Measurements from ENCODE around the gene NMNAT1.
A peak's percentile ranks its signal among the peaks of the same experiment; 100 is the strongest.
"Not testable (repeated sequence)": the region's sequence is repeated elsewhere in the genome, so short reads cannot be mapped to it uniquely, and the experiment has no call there.

NMNAT1 gene

DNA sequence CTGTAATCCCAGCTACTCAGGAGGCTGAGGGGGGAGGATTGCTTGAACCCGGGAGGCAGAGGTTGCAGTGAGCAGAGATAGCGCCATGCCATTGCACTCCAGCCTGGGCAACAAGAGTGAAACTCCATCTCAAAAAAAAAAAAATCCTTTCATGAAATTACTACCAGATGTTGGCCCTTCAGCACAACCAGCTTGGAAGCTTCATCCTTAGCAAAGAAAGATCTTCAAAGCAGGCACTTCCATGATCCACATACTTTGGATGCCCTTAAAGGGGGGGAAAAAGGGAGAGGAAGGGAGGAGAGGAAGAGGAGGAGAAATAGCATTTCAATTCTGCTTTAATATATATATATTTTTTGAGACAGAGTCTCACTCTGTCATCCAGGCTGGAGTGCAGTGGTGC, 77.4 kb downstream of the NMNAT1 start:
- not testable (repeated sequence) for DNase-seq

DNA sequence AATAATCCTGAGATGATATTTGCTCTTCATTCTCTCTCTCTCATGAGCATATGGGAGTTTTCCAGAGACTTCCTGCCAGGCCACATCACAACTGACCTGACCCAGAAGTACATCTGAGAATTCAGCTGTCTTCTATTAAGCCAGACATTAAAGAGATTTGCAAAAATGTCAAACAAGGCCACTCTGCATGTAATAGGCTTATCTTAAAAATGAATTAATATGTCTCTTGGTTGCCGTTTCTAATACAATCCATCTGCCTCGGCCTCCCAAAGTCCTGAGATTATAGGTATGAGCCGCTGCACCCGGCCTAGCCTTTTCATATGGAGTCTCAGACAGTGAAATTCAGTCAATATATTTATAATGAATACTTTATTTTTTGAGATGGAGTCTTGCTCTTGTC, 78.7 kb downstream of the NMNAT1 start:
- DNase-seq = not testable (repeated sequence)

DNA sequence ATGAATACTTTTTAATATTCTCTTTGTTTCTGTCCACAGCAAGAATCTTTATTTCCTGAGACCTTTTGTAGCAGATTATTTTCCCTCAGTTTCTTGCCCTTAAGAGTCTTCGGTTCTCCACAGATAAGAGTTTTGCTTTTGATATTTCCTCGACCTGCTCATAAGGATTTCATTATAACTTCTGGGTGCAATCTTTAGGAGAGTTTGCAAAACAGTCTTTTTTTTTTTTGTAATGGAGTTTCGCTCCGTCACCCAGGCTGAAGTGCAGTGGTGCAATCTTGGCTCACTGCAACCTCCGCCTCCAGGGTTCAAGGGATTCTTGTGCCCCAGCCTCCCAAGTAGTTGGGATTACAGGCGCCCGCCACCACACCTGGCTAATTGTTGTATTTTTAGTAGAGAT, 79.4 kb downstream of the NMNAT1 start:
- no peak for DNase-seq

DNA sequence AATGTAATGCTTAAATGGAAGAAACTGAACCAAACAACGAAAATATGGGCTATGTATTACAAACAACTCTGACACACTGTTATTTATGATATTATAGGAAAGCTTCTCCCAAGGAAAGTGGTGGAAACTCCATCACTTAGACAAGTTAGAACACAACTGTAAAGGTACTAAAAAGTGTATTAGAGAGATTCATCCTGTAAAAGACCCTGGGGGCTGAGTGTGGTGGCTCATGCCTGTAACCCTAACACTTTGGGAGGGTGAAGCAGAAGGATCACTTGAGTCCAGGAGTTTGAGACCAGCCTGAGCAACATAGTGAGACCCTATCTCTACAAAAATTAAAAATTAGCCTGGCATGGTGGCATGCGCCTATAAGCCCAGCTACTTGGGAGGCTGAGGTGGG, 82.1 kb downstream of the NMNAT1 start:
- no peak for DNase-seq

DNA sequence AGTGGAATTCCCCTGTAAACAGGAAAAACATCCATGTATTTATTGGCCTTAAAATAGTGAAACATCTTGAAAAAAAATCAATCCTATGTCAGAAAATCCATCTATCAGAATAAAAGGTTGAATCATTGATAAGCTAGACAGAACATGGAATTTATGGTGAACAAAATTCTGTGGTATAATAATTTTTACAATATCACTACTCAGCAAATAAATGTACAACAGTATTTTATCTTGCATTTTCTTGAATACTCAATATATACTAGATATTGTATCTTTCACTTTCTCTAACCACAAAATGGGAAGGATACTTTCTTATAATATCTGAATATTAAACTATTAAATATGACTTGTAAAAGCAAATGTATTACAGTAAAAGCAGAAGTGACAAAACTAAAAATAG, 83.8 kb downstream of the NMNAT1 start:
- DNase-seq = no peak

DNA sequence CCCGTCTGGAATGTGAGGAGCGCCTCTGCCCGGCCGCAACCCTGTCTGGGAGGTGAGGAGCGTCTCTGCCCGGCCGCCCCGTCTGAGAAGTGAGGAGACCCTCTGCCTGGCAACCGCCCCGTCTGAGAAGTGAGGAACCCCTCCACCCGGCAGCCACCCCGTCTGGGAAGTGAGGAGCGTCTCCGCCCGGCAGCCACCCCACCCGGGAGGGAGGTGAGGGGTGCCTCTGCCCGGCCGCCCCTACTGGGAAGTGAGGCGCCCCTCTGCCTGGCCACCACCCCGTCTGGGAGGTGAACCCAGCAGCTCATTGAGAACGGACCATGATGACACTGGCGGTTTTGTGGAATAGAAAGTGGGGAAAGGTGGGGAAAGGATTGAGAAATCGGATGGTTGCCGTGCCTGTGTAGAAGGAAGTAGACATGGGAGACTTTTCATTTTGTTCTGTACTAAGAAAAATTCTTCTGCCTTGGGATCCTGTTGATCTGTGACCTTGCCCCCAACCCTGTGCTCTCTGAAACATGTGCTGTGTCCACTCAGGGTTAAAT, 85.8 kb downstream of the NMNAT1 start:
- DNase-seq = not testable (repeated sequence)

DNA sequence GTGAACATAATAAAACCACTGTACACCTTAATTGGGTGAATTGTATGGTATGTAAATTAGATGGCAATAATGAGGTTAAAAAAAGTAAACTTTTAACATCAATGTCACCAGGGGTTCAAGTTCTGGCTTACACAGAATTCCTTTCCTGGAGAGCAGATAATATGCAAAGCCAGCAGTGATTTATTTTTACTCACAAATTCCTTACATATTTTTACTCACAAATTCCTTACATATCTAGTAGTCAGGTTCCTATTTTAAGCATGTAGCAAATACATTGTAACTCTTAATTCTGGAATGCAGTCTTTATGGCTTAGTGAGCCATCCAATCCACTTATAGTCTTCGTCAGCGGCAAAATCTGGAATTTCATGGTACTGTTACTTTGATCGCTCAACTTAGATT, 88.2 kb downstream of the NMNAT1 start:
- no peak for DNase-seq

DNA sequence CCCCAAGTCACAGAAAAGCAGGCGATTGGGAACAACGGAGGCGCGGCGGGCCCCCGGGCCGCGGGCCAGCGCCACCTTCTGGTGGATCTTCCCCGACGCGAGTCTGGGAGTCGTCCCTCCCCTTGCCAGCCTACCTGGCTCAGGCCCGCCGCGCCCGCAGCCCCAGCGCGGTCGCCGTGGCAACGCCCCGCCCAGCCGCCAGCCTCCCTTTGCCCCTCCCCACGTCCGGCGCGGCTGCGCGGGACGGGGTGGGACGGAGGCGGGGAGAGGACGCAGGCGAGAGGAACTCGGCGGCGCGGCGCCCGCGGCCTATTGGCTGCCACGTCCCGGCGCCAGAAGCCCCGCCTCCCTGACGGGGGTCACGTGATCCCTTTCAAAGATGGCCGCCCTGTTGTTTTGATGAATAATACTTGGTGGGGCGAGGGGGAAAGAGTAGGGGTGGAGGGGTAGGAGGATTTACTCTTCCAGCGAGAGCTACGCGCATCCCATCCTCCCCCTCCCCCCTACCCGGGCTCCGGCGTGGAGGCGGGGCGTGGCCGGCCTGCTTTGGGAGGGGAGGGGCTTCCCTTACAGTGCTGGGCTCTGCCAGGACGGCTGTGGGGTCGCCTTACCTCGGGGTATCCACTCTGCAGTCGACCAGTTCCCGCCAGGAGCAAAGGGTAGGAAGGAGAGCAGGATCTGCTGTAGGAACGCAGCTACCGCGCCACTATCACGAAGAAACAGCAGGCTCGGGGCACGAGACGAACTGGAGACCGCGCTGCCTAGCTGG, 89.5 kb downstream of the NMNAT1 start, which contains the start of gene UBE4B:
TSS of gene UBE4B (plus strand) at position 369 of the 769 bp plus-strand sequence. CDS start 713 bp downstream, outside the sequence.
- peak; percentile 99 for DNase-seq

GRCh38 chr1:10033359-10033845, 90.1 kb downstream of the NMNAT1 start:
- peak; percentile 87 for DNase-seq
